ENCODE results near the gene RHCG.

DNA sequence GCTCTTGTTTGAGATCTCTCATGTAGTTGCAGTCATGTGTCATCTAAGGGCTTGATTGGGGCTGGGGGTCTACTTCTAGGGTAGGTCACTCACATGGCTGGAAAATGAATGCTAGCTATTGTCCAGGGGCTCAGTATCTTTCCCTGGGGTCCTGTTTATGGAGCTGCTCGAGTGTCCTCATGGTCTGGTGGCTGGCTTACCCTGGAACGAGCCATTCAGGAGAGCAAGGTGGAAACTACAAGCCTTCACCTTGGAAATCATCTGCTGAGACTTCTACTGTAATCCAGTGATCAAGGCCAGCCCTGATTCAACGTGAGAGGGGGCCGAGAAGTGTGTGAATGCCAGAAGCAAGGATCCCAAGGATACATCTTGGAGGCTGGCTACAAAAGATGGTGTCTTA is 16.2 kb upstream of the RHCG start:
- TF ChIP-seq GATA2 (IDR thresholded peaks at IDR 0.05; ENCODE audit: low read depth, low read length) (no peak), GATA3 (IDR thresholded peaks at IDR 0.05; ENCODE audit: low read depth, low read length) (no peak)
